Measurements from ENCODE around the gene GORASP2.

The GORASP2 gene

GRCh38 chr2:170969872-170970496 is 40.9 kb downstream of the GORASP2 start:
- no peak for TF ChIP-seq CTCF (IDR thresholded peaks at IDR 0.05; ENCODE audit: low read length, missing control alignments)

DNA sequence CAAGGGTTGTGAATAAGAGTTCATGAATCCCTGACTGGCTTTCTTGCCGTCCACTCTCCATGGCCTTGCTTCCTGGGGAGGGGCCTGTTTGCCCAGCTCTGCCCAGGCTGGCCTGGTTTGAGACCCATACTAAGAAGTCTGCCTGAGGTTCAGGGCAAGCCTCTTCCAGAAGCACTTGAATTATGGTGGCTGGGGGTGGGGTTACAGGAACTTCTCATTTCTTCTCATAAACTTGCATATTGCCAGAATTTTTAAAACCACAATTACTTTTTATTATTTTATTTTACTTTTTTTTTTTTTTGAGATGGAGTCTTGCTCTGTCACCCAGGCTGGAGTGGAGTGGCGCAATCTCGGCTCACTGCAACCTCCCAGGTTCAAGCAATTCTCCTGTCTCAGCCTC is 42.0 kb downstream of the GORASP2 start:
- no peak overlapping the region for H3K4me3 ChIP-seq (replicated peaks; ENCODE audit: low read depth, low read length)
- DNase-seq (ENCODE audit: low read depth): no peak
- no peak for TF ChIP-seq CTCF (IDR thresholded peaks at IDR 0.05; ENCODE audit: low read length, missing control alignments)

More at GRCh38 chr2:170969872-170970496, 40.9 kb downstream of the GORASP2 start:
- no peak for DNase-seq (ENCODE audit: low read depth)
- no peak overlapping the region for H3K4me3 ChIP-seq (replicated peaks; ENCODE audit: low read depth, low read length)

- no peak overlapping the region for H3K4me3 ChIP-seq (replicated peaks; ENCODE audit: low read depth, low read length)
- DNase-seq (ENCODE audit: low read depth): no peak
- no peak for TF ChIP-seq CTCF (IDR thresholded peaks at IDR 0.05; ENCODE audit: low read length, missing control alignments)
These were observed 43.5 kb downstream of the GORASP2 start for GRCh38 chr2:170972296-170973224.

DNA sequence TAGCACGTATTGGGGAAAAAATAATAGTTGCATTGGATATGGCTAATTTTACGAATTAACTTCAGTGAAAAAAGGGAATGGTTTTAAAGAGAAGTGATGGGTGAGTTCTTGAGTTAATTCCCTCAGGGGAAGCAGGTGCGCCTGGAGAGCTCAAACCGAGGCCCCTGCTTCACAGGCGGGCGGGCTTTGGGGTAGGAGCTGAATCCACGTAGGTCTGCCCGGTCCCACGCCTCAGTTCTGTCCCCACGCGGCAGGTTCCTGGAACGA is 44.1 kb downstream of the GORASP2 start:
- no peak for DNase-seq (ENCODE audit: low read depth)
- no peak for TF ChIP-seq CTCF (IDR thresholded peaks at IDR 0.05; ENCODE audit: low read length, missing control alignments)
- H3K4me3 ChIP-seq (replicated peaks; ENCODE audit: low read depth, low read length): peak overlapping the region; percentile 78

- peak; percentile 78 for DNase-seq (ENCODE audit: low read depth)
- peak overlapping the region; percentile 78 for H3K4me3 ChIP-seq (replicated peaks; ENCODE audit: low read depth, low read length)
- peak; percentile 50 for TF ChIP-seq CTCF (IDR thresholded peaks at IDR 0.05; ENCODE audit: low read length, missing control alignments)
These were observed 44.6 kb downstream of the GORASP2 start for GRCh38 chr2:170973492-170974303.

DNA sequence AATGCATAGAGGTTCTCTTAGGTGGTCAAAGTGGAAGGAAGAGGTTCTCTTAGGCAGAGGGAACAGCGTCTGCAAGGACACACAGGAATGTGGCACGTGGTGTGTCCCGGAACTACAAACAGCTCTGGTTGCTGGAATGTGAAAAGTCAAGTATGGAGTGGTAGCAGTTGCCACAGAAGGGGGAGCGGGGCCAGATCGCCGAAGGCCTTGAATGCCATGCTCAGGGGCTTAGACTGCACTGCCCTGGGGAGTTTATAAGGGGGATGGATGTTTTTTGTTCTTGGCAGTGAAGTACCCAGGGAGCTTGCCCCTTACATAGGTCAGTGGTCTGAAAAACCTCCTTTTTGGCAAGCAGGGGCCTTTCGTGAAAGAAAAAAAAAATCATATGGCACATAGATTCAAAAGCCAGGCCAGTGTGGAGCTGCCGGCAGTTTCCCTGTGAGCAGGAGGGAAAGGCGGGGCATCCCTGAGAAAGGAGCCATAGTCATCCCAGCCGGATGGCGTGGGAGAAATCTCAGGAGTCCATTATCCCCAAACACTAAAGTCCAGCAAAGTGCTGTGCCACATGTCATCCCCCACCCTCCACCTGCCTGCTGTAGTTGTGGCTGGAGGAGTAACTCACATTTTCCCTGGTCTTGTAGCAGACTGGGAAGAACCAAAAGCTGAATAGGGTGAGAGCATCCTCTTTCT is 45.4 kb downstream of the GORASP2 start:
- no peak overlapping the region for H3K4me3 ChIP-seq (replicated peaks; ENCODE audit: low read depth, low read length)
- TF ChIP-seq CTCF (IDR thresholded peaks at IDR 0.05; ENCODE audit: low read length, missing control alignments): no peak
- DNase-seq (ENCODE audit: low read depth): peak; percentile 23
